ENCODE results near the gene CBARP. TPM values are rescaled to one million over a fixed set of nuclear protein-coding genes. Genes with fewer than 3 reads are reported as not detected.

CBARP gene
- total and polyA plus RNA-seq, 9 of the 15 experiments (the other 6 are each of a cell fraction or from before 2014, with no cell fraction given): 0.03 to 8.9 (median 1.2) TPM; not detected in 1

- TF ChIP-seq MGA (IDR thresholded peaks at IDR 0.05) (peak; percentile 64), TCF15 (CRISPR knock-in tag; IDR thresholded peaks at IDR 0.05) (0 out of 2 replicates have a peak, but pooled peaks have one; percentile 36), STAT6 (CRISPR knock-in tag; IDR thresholded peaks at IDR 0.05) (no peak), VEZF1 (CRISPR knock-in tag; IDR thresholded peaks at IDR 0.05) (peak; percentile 96), DMBX1 (CRISPR knock-in tag; IDR thresholded peaks at IDR 0.05; ENCODE audit: borderline replicate concordance) (peak; percentile 75), POU5F1 (IDR thresholded peaks at IDR 0.05; ENCODE audit: borderline replicate concordance, low read depth, low read length, partially characterized antibody) (no peak), MAX (CRISPR knock-in tag; IDR thresholded peaks at IDR 0.05) (peak; percentile 69), SUPT5H (IDR thresholded peaks at IDR 0.05) (peak; percentile 34; the same call in 1 of the 2 replicates)
These were observed 32.4 kb downstream of the CBARP start, which contains the start of gene STK11 (continued) for GRCh38 chr19:1205114-1206099.

Data from K562 (cell line).